ENCODE data around the gene EEFSEC.

EEFSEC gene

GRCh38 chr3:128192131-128192530 lies 38.9 kb downstream of the EEFSEC start:
- Histone ChIP-seq H3K4me2 (ENCODE audit: low read length) (no peak overlapping the region), H4K20me1 (ENCODE audit: insufficient read depth, low read length) (peaks cover 5% of the 10 kb centered on the region), H3K4me1 (ENCODE audit: low read length) (no peaks in the 10 kb centered on the region), H3K27ac (ENCODE audit: low read length) (no peak overlapping the region), H3K27me3 (ENCODE audit: low read depth, low read length) (no peaks in the 10 kb centered on the region), H3K9ac (ENCODE audit: low read length) (no peak overlapping the region), H3K9me3 (ENCODE audit: insufficient read depth, low read length) (no peaks in the 10 kb centered on the region), H2AFZ (ENCODE audit: low read depth, low read length) (no peak overlapping the region), H3K79me2 (ENCODE audit: low read length) (peaks cover 11% of the 10 kb centered on the region), H3K4me3 (ENCODE audit: low read length) (no peak overlapping the region), H3K36me3 (replicated peaks; ENCODE audit: low read depth, low read length) (no peaks in the 10 kb centered on the region)
- TF ChIP-seq EZH2phosphoT487 (IDR thresholded peaks at IDR 0.05; ENCODE audit: low read depth) (no peak), CTCF (IDR thresholded peaks at IDR 0.05; ENCODE audit: low read depth, low read length) (no peak)

- Histone ChIP-seq H3K27ac (ENCODE audit: low read length) (no peak overlapping the region), H3K9me3 (ENCODE audit: insufficient read depth, low read length) (no peaks in the 10 kb centered on the region), H4K20me1 (ENCODE audit: insufficient read depth, low read length) (no peaks in the 10 kb centered on the region; the same call in 1 of the 2 replicates), H3K4me2 (ENCODE audit: low read length) (no peak overlapping the region), H3K4me1 (ENCODE audit: low read length) (no peaks in the 10 kb centered on the region), H3K9ac (ENCODE audit: low read length) (no peak overlapping the region), H3K4me3 (ENCODE audit: low read length) (no peak overlapping the region), H2AFZ (ENCODE audit: low read depth, low read length) (no peak overlapping the region), H3K27me3 (ENCODE audit: low read depth, low read length) (no peaks in the 10 kb centered on the region), H3K79me2 (ENCODE audit: low read length) (peaks cover 9% of the 10 kb centered on the region), H3K36me3 (replicated peaks; ENCODE audit: low read depth, low read length) (no peaks in the 10 kb centered on the region)
- TF ChIP-seq CTCF (IDR thresholded peaks at IDR 0.05; ENCODE audit: low read depth, low read length) (no peak), EZH2phosphoT487 (IDR thresholded peaks at IDR 0.05; ENCODE audit: low read depth) (no peak)
Measured at GRCh38 chr3:128193168-128193567, 39.9 kb downstream of the EEFSEC start.

DNA sequence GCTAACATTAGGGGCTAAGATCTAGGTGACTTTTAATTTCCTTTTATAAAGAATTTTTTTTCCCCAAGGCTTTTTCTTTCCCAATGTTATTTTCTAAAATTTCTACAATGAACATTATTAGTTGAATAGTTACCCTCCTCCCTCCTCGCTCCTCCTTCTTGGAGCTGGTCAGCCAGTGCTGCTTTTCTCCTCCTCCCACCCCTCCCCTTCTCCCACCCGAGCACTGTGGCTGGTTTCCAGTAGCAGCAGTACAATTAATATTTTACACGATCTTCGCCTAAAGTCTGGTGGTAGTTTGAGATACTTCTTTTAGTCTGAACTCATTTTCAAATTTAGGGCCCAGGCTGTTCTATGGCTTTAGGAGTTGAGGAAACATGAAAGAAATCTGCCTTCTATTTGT lies 41.6 kb downstream of the EEFSEC start:
- no peaks in the 10 kb centered on the region for H3K79me2 ChIP-seq (ENCODE audit: low read length)
- no peaks in the 10 kb centered on the region for H3K36me3 ChIP-seq (replicated peaks; ENCODE audit: low read depth, low read length)
- no peaks in the 10 kb centered on the region for H3K27me3 ChIP-seq (ENCODE audit: low read depth, low read length)
- no peaks in the 10 kb centered on the region for H3K4me1 ChIP-seq (ENCODE audit: low read length)
- H3K9ac ChIP-seq (ENCODE audit: low read length), result no peak overlapping the region
- no peak overlapping the region for H3K27ac ChIP-seq (ENCODE audit: low read length)
- no peak overlapping the region for H2AFZ ChIP-seq (ENCODE audit: low read depth, low read length)
- no peaks in the 10 kb centered on the region; the same call in 1 of the 2 replicates for H4K20me1 ChIP-seq (ENCODE audit: insufficient read depth, low read length)
- H3K9me3 ChIP-seq (ENCODE audit: insufficient read depth, low read length), result no peaks in the 10 kb centered on the region
- H3K4me3 ChIP-seq (ENCODE audit: low read length), result no peak overlapping the region
- TF ChIP-seq CTCF (IDR thresholded peaks at IDR 0.05; ENCODE audit: low read depth, low read length) (no peak), EZH2phosphoT487 (IDR thresholded peaks at IDR 0.05; ENCODE audit: low read depth) (no peak)
- no peak overlapping the region for H3K4me2 ChIP-seq (ENCODE audit: low read length)

DNA sequence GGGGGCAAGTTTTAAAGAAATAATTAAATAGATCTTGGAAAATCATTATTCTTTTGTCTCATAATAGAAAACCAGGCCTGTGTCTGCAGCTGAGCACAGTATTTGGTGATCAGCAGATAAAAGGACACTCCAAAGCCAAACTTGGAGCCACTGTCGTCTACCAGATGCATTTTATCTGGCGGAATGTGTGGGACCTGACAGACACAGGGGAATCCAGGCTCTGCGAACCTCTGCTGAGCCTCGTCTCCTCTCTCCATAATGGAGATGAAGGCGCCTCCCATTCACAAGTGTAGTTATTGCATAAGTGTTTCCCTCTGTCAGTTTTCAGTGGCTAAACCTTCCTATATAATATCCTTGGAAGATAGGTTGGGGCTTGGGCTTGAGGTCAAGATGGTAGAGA lies 42.1 kb downstream of the EEFSEC start:
- no peak overlapping the region for H2AFZ ChIP-seq (ENCODE audit: low read depth, low read length)
- TF ChIP-seq CTCF (IDR thresholded peaks at IDR 0.05; ENCODE audit: low read depth, low read length), result no peak
- TF ChIP-seq EZH2phosphoT487 (IDR thresholded peaks at IDR 0.05; ENCODE audit: low read depth), result no peak

More for the DNA sequence above, 42.1 kb downstream of the EEFSEC start:
- H4K20me1 ChIP-seq (ENCODE audit: insufficient read depth, low read length), result no peaks in the 10 kb centered on the region; the same call in 1 of the 2 replicates
- H3K9me3 ChIP-seq (ENCODE audit: insufficient read depth, low read length), result no peaks in the 10 kb centered on the region
- no peaks in the 10 kb centered on the region for H3K27me3 ChIP-seq (ENCODE audit: low read depth, low read length)
- no peak overlapping the region for H3K9ac ChIP-seq (ENCODE audit: low read length)
- H3K4me2 ChIP-seq (ENCODE audit: low read length), result no peak overlapping the region
- no peak overlapping the region for H3K27ac ChIP-seq (ENCODE audit: low read length)
- H3K4me3 ChIP-seq (ENCODE audit: low read length), result no peak overlapping the region
- H3K36me3 ChIP-seq (replicated peaks; ENCODE audit: low read depth, low read length), result no peaks in the 10 kb centered on the region
- H3K79me2 ChIP-seq (ENCODE audit: low read length), result no peaks in the 10 kb centered on the region
- H3K4me1 ChIP-seq (ENCODE audit: low read length), result no peaks in the 10 kb centered on the region

Data from OCI-LY3 (cell line).